ENCODE measurements around the gene KLF6.
A peak's percentile ranks its signal among the peaks of the same experiment; 100 is the strongest.

Gene KLF6

GRCh38 chr10:3803927-3804741 is 19.1 kb upstream of the KLF6 start:
- Mint-ChIP-seq H3K36me3 (ENCODE audit: low read depth) (no peaks in the 10 kb centered on the region), H3K27ac (peak overlapping the region; percentile 44 to 57 (median 49)), H3K4me1 (peaks cover 38% of the 10 kb centered on the region), H3K9me3 (peaks cover 5% of the 10 kb centered on the region), H3K27me3 (ENCODE audit: low read depth) (no peaks in the 10 kb centered on the region), H3K4me3 (no peak overlapping the region)
- no peak for TF ChIP-seq CTCF (IDR thresholded peaks at IDR 0.05; ENCODE audit: unreplicated experiment in 3 of 3)

DNA sequence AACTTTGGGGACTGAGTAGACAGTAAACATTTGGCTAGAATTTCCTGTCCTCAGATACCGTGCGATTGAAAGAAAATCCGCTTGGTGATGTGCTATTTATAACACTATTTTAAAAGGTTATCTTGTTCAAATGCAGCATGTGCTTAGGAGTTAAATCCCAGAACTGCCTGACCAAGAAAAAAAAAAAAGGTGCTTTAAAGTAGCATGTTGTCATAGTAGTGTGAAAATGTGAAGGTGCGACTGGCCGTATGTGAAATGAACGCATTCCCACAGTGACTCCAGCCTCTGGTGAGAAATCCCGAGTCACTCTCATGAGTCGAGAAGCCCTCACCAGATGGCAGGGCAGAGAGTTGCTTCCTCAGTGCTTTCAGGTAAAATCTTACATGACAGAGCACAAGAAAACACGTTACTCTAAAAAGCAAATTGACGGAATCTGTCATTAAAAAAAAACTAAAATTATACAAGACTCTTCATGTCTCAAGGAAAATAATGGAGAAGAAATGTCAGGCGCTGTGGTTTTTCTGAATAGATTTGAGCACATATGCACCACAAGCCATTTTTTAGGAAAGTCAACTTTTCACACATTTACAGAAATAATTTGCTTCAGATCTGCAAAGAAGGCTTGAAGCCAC is 18.4 kb upstream of the KLF6 start:
- TF ChIP-seq CTCF (IDR thresholded peaks at IDR 0.05; ENCODE audit: unreplicated experiment in 3 of 3): no peak
- Mint-ChIP-seq H3K4me1 (peaks cover 31% of the 10 kb centered on the region), H3K4me3 (no peak overlapping the region), H3K27ac (peak overlapping the region; percentile 57 to 75 (median 60)), H3K27me3 (ENCODE audit: low read depth) (no peaks in the 10 kb centered on the region), H3K9me3 (peaks cover 10% of the 10 kb centered on the region), H3K36me3 (ENCODE audit: low read depth) (no peaks in the 10 kb centered on the region)

GRCh38 chr10:3802526-3803265 is 17.7 kb upstream of the KLF6 start:
- Mint-ChIP-seq H3K27ac (no peak overlapping the region), H3K4me3 (no peak overlapping the region), H3K4me1 (peaks cover 25% of the 10 kb centered on the region), H3K9me3 (peaks cover 15% of the 10 kb centered on the region), H3K27me3 (ENCODE audit: low read depth) (no peaks in the 10 kb centered on the region), H3K36me3 (ENCODE audit: low read depth) (no peaks in the 10 kb centered on the region)
- TF ChIP-seq CTCF (IDR thresholded peaks at IDR 0.05; ENCODE audit: unreplicated experiment in 3 of 3): no peak

GRCh38 chr10:3801558-3802192 is 16.7 kb upstream of the KLF6 start:
- peaks cover 20% of the 10 kb centered on the region for H3K9me3 Mint-ChIP-seq
- H3K27ac Mint-ChIP-seq: no peak overlapping the region
- H3K4me3 Mint-ChIP-seq: no peak overlapping the region
- H3K27me3 Mint-ChIP-seq (ENCODE audit: low read depth): no peaks in the 10 kb centered on the region
- no peak for TF ChIP-seq CTCF (IDR thresholded peaks at IDR 0.05; ENCODE audit: unreplicated experiment in 3 of 3)
- H3K4me1 Mint-ChIP-seq: peaks cover 20% of the 10 kb centered on the region
- no peaks in the 10 kb centered on the region for H3K36me3 Mint-ChIP-seq (ENCODE audit: low read depth)

DNA sequence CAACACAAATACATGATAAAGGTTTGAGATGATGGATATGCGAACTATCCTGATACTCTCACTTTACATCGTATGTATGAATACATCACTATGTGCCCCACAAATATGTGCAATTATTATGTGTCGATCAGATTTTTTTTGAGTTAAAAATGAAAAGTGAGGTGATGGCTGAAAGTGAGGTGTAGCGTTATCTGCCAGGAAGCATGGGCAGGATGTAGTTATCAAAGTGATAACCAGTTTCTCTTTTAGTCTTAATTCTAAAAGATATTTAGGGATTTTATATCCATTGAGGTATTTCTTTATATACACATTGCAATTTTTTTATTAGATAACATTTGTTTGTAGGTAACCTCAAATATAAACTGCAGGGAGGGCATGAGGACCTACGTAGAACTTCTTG is 15.6 kb upstream of the KLF6 start:
- no peak for TF ChIP-seq CTCF (IDR thresholded peaks at IDR 0.05; ENCODE audit: unreplicated experiment in 3 of 3)
- Mint-ChIP-seq H3K4me1 (peaks cover 20% of the 10 kb centered on the region), H3K36me3 (ENCODE audit: low read depth) (no peaks in the 10 kb centered on the region), H3K27me3 (ENCODE audit: low read depth) (no peaks in the 10 kb centered on the region), H3K4me3 (no peak overlapping the region), H3K9me3 (peaks cover 26% of the 10 kb centered on the region), H3K27ac (no peak overlapping the region)
